ENCODE results near the gene TXNIP.

Gene TXNIP

DNA sequence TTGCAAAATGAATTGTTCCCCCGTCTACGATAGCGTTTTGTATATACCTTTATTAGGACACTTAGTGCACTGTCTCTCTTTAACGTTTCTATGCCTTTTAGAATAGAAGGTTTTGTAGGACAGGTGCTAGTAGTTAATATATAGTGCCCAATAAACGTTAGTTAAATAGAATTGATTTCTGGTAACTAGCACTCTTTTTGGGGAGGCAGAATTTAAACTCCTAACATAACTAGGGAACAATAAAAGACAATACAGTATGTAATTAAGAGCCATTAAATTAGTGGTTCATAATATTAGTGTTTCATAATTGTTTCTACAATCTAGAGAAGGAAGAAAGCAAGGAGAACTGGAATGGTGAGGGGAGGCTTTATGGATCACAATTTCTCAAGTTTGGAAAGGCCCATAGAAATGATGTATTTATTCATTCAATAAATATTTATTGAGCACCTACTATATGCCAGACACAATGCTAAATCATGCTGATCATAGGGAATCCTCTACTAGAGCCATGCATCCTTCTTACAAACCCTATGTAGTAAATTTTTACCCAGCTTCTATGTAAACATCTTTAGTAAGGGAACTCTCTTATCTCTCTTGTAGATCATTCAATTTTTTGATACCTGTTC is 31.1 kb downstream of the TXNIP start:
- TF ChIP-seq POLR2AphosphoS5 (IDR thresholded peaks at IDR 0.05; ENCODE audit: low read depth, low read length), result no peak
- no peak for TF ChIP-seq POLR2A (IDR thresholded peaks at IDR 0.05; ENCODE audit: low read depth, low read length)
- no peak for TF ChIP-seq TAF1 (IDR thresholded peaks at IDR 0.05; ENCODE audit: borderline replicate concordance, low read depth, low read length)
- DNase-seq (ENCODE audit: insufficient read length) (no peak), FAIRE-seq (no peak)

DNA sequence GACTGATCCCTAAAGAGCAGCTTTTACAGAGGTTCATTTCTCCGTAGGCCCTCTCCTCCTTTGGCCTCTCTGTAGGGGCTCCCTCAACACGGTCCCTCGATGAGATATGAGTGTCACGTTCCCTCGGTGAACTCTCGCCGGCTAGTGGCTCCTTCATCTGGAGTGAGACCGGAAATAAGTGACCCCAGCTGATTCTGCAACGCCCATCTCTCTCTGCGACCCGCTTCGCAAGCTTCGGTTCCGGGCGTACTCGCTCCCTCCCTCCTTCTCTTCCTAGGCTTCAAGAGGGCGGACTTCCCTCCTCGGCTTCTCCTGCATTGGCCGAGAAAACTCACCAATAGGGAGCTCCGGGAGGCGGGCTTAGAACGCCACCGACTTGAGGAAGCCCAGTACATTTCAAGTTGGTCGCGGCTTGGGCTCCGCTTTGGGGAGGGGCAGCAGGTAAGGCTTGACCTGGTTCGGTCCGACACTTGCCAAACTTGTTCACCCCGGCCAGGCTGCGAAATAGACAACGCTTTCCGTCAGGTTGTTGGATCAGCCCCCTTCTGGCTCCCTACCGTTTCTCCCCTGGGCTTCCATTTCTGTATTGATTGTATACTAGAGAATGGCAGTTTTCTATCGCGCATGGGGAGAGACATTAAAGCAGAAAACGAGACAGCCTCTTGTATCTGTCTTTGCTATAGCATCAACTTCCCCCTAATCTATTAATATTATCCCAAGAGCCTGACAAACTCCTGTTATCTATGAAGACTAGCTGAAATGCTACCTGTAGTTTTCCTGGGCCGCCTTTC is 31.9 kb downstream of the TXNIP start, which contains the start of the genes ANKRD34A and POLR3GL:
Gene ANKRD34A, minus strand, starts transcription at position 248 of the 791 bp plus-strand sequence. CDS start 2,816 bp downstream, outside the sequence.
Gene POLR3GL, plus strand, starts transcription at position 363 of the 791 bp plus-strand sequence. CDS start 10,176 bp downstream, outside the sequence.
- FAIRE-seq (peak; percentile 84), DNase-seq (ENCODE audit: insufficient read length) (peak; percentile 82)
- TF ChIP-seq POLR2A (IDR thresholded peaks at IDR 0.05; ENCODE audit: low read depth, low read length), result peak; percentile 89
- TF ChIP-seq POLR2AphosphoS5 (IDR thresholded peaks at IDR 0.05; ENCODE audit: low read depth, low read length), result peak; percentile 89
- peak; percentile 72; the same call in 1 of the 2 replicates for TF ChIP-seq TAF1 (IDR thresholded peaks at IDR 0.05; ENCODE audit: borderline replicate concordance, low read depth, low read length)

DNA sequence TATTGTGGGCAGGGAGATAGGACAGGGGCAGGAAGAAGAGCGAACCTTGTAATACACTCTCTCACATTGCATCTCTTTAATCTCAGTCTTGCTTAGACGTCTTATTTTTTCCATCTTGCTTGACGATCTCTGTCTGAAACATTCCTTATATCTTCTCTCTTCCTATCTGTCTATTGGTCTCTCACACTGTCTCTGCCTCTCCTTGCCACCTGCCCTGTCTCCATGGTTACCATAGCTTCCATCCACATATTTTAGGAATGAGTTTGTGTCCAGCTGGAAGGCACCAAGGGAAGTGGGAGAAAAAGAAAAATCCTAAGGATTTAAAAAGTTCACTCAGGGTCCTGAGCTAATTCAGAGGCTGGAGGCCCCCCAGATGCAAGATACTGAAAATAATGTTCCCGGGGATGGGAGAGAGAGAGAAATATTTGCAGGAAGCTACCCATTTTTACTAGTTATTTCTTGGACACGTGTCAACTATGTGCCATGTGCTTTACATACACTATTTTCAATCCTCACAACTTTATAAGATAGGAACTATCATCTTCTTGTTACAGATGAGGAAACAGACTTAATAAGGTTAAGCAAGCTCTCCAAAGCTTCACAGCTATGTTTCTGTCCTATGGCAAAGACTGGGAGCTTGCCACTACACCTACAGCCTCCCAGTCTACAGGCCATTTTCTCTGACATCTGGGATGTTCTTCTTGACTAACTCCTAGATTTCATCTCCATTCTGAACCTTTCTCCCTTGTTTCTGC is 32.9 kb downstream of the TXNIP start:
- FAIRE-seq, result no peak
- TF ChIP-seq POLR2AphosphoS5 (IDR thresholded peaks at IDR 0.05; ENCODE audit: low read depth, low read length) (no peak), POLR2A (IDR thresholded peaks at IDR 0.05; ENCODE audit: low read depth, low read length) (no peak), TAF1 (IDR thresholded peaks at IDR 0.05; ENCODE audit: borderline replicate concordance, low read depth, low read length) (no peak)
- DNase-seq (ENCODE audit: insufficient read length), result no peak

GRCh38 chr1:145962157-145963102 is 33.9 kb downstream of the TXNIP start:
- DNase-seq (ENCODE audit: insufficient read length) (no peak), FAIRE-seq (no peak)
- TF ChIP-seq POLR2AphosphoS5 (IDR thresholded peaks at IDR 0.05; ENCODE audit: low read depth, low read length) (no peak), TAF1 (IDR thresholded peaks at IDR 0.05; ENCODE audit: borderline replicate concordance, low read depth, low read length) (no peak), POLR2A (IDR thresholded peaks at IDR 0.05; ENCODE audit: low read depth, low read length) (no peak)

GRCh38 chr1:145961425-145962156 is 34.8 kb downstream of the TXNIP start:
- FAIRE-seq (no peak), DNase-seq (ENCODE audit: insufficient read length) (no peak)
- TF ChIP-seq POLR2A (IDR thresholded peaks at IDR 0.05; ENCODE audit: low read depth, low read length) (no peak), POLR2AphosphoS5 (IDR thresholded peaks at IDR 0.05; ENCODE audit: low read depth, low read length) (no peak), TAF1 (IDR thresholded peaks at IDR 0.05; ENCODE audit: borderline replicate concordance, low read depth, low read length) (no peak)

GRCh38 chr1:145961109-145961424 is 35.3 kb downstream of the TXNIP start:
- TF ChIP-seq TAF1 (IDR thresholded peaks at IDR 0.05; ENCODE audit: borderline replicate concordance, low read depth, low read length) (no peak), POLR2AphosphoS5 (IDR thresholded peaks at IDR 0.05; ENCODE audit: low read depth, low read length) (no peak), POLR2A (IDR thresholded peaks at IDR 0.05; ENCODE audit: low read depth, low read length) (no peak)
- FAIRE-seq, result no peak
- DNase-seq (ENCODE audit: insufficient read length), result no peak

DNA sequence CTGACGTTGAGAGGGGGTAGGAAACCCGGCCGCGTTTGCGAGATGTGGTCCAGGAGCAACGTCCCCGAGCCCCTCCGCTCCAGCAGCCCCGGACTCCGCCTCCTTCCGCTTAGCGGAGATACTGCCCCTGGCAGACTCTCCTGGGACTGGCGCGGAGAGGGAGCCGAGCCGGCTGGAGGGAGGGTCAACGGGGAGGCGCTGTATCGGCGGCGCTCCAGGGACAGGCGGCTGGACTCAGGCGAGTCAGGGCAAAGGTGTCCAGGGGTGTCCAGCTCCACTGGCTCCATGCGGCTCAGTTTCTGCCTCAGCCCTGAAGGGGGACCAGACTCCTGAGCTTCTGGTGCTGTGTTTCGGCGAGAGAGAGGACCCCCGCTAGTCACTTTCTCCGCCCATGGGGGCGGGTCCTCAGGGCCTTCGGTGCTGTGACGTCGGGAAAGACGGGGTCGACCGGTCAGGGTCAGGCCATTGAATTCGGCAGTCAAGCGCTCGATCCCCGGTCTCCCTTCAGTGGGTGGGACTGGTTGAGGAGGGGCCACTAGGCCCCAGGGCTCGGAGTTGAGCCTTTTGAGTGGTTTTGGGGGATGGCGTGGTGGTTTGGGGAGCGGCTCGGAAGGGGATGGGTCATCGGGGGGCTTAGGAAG is 35.8 kb downstream of the TXNIP start:
- TF ChIP-seq TAF1 (IDR thresholded peaks at IDR 0.05; ENCODE audit: borderline replicate concordance, low read depth, low read length), result no peak
- no peak for TF ChIP-seq POLR2A (IDR thresholded peaks at IDR 0.05; ENCODE audit: low read depth, low read length)
- TF ChIP-seq POLR2AphosphoS5 (IDR thresholded peaks at IDR 0.05; ENCODE audit: low read depth, low read length), result no peak
- no peak for FAIRE-seq
- no peak for DNase-seq (ENCODE audit: insufficient read length)

- FAIRE-seq, result no peak
- TF ChIP-seq POLR2A (IDR thresholded peaks at IDR 0.05; ENCODE audit: low read depth, low read length) (no peak), POLR2AphosphoS5 (IDR thresholded peaks at IDR 0.05; ENCODE audit: low read depth, low read length) (no peak), TAF1 (IDR thresholded peaks at IDR 0.05; ENCODE audit: borderline replicate concordance, low read depth, low read length) (no peak)
Measured at GRCh38 chr1:145959957-145960467, 36.4 kb downstream of the TXNIP start.

DNA sequence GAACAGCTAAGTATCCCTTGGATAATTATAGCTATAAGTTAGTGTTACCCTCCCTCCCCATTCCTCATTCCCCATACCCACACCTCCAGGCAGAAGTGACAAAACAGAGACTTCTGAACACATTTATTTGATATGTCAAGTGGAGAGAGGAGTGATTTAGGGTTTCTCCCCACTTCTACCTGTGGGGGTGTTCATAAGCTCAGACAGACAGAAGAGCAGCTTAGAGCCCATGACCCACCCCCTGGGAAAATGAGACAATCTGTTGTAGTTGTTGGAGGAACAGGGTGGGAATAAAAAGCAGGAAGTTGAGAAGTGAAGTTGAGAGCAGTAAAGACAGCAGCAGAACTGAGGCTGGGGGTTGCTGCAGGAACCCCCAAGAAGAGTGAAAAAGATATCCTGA is 37.0 kb downstream of the TXNIP start:
- FAIRE-seq (no peak), DNase-seq (ENCODE audit: insufficient read length) (no peak)
- TF ChIP-seq POLR2A (IDR thresholded peaks at IDR 0.05; ENCODE audit: low read depth, low read length), result no peak
- TF ChIP-seq TAF1 (IDR thresholded peaks at IDR 0.05; ENCODE audit: borderline replicate concordance, low read depth, low read length), result no peak
- TF ChIP-seq POLR2AphosphoS5 (IDR thresholded peaks at IDR 0.05; ENCODE audit: low read depth, low read length), result no peak

More at GRCh38 chr1:145959957-145960467, 36.4 kb downstream of the TXNIP start:
- no peak for DNase-seq (ENCODE audit: insufficient read length)
